WERI-Rb-1 (cell line): ENCODE measurements around the gene AGBL1.

Source experiments
- DNase-seq: peaks from one replicate; pipeline ENCODE4 v3.0.0-alpha.2; 2020
- H3K27ac ChIP-seq: fragments of 250-450 bp; sonication (Bioruptor Pico); 2 replicates; pipeline ENCODE4 v1.5.1; 2020; ENCODE audit warnings: mild to moderate bottlenecking, moderate library complexity
- H3K27me3 ChIP-seq: fragments of 250-450 bp; sonication (Bioruptor Pico); 2 replicates; pipeline ENCODE4 v1.5.1; 2021; ENCODE audit warnings: mild to moderate bottlenecking, low read depth, moderate library complexity; ENCODE audit not compliant: insufficient read depth, severe bottlenecking
- H3K36me3 ChIP-seq: fragments of 250-450 bp; sonication (Bioruptor Pico); 2 replicates; pipeline ENCODE4 v1.5.1; 2020; ENCODE audit warnings: mild to moderate bottlenecking, moderate library complexity
- H3K4me3 ChIP-seq: 2 replicates; pipeline ENCODE4 v1.5.1; 2011; ENCODE audit warnings: low read depth, mild to moderate bottlenecking, control low read depth, low read length
- H3K9me3 ChIP-seq: fragments of 250-450 bp; sonication (Bioruptor Pico); 2 replicates; pipeline ENCODE4 v1.5.1; 2021; ENCODE audit warnings: mild to moderate bottlenecking, moderate library complexity; ENCODE audit not compliant: severe bottlenecking
- CTCF ChIP-seq: IDR thresholded peaks from 2 replicates; pipeline ENCODE4 v1.5.1; 2011; ENCODE audit warnings: low read depth, mild to moderate bottlenecking, control low read depth, inconsistent platforms, low read length

AGBL1 gene

DNA sequence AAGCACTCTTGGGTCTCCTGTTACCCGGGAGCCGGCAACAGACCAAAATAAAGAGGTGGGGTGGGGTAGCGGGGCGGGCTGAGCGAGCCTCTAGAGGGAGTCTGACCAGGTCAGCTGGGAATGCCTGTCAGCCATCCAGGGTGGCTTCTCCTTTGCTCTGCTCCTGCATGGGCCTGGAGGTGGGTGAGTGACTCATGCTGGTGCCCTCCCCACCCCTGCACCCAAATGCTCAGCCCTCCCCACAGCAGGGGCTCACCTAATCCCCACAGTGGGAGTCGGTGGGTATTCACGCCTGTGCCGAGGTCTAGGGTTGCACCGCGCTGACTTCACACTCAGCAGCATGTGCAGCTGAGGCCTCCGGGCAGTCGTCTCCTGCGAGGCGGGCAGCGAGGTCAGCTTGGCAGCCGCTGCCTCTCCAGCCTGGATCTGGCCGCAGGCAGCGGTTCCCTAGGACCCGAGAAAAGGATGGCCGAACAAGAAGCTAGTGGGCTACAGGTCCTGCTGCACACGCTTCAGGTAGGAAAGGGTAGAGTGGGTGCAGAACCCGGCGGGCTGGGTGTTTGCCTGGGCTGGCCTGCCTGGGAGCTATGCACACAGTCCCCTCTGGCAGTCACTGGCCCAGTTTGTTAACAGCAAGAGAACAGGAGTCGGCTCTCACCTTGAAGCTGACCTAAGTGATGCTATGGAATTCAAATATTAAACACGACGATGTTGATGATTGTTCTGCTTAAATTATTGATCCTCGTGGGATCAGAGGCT is at the start of gene AGBL1:
Gene AGBL1 (plus strand): TSS at position 364 of the 759 bp plus-strand sequence.
- TF ChIP-seq CTCF = no peak
- H3K36me3 ChIP-seq = no peaks in the 10 kb centered on the region
- peak; percentile 16 for DNase-seq
- H3K27ac ChIP-seq = no peak within 1 kb of the TSS
- H3K27me3 ChIP-seq = no peaks in the 10 kb centered on the region
- no peaks in the 10 kb centered on the region for H3K9me3 ChIP-seq
- no peak within 1 kb of the TSS for H3K4me3 ChIP-seq

DNA sequence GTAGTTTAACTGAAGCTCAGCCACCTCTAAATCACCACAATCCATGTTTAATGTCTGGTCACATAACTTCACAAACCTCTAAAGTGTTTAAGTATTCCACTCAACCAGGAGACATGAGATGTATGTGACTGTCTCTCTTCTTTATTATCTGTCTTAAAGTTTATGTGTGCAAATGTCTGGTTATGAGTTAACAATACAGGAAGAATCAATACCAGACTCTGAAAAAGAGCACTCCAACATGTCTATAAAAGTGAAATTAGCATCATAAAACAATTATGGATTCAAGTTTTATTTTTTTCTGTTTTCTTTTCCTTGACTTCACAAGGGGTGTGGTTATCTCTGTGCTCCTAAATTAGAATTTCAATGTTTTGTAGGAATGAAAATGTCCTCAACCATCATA is 44.8 kb upstream of the AGBL1 start:
- no peaks in the 10 kb centered on the region for H3K9me3 ChIP-seq
- no peak for DNase-seq
- H3K27me3 ChIP-seq = no peaks in the 10 kb centered on the region
- H3K36me3 ChIP-seq = no peaks in the 10 kb centered on the region
- no peak overlapping the region for H3K4me3 ChIP-seq
- TF ChIP-seq CTCF = no peak
- H3K27ac ChIP-seq = no peak overlapping the region

DNA sequence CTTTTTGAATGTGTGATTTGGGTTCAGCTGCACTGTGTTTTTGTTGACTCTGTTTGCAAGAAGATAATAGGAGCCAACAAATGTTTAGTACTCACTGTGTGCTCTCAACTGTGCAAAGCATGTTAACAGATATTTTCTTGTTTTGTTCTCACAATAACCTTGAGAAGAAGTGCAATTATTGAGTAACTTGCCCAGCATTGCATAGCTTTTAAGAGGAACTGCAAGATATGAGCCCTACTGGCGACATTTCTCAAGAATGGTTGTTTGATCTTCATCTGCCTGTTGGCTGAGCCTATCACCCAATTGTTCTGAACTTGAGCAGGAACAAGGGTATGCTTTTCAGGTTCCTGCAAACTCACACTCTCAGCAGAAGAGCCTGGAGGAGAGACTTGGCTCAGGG is 43.4 kb upstream of the AGBL1 start:
- no peak for DNase-seq
- H3K36me3 ChIP-seq = no peaks in the 10 kb centered on the region
- H3K9me3 ChIP-seq = no peaks in the 10 kb centered on the region
- TF ChIP-seq CTCF = no peak
- H3K27ac ChIP-seq = no peak overlapping the region
- no peak overlapping the region for H3K4me3 ChIP-seq
- H3K27me3 ChIP-seq = no peaks in the 10 kb centered on the region

DNA sequence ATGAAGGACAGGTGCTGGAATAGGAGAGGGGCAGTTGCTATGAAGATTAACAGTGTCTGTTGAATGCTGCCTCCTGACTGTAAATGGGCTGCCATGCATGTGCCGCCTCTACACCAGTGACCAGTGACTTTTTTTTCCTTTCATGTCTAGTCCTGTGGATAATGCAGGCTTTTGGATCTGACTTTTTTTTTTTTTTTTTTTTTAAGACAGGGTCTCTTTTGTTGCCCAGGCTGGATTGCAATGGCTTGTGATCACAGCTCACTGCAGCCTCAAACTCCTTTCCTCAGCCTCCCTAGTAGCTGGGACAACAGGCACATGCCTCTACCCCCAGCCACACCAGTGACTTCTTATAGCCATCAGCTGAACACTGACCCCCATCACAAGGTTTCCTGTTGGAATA is 41.2 kb upstream of the AGBL1 start:
- Histone ChIP-seq H3K4me3 (no peak overlapping the region), H3K27me3 (no peaks in the 10 kb centered on the region), H3K27ac (no peak overlapping the region), H3K9me3 (no peaks in the 10 kb centered on the region), H3K36me3 (no peaks in the 10 kb centered on the region)
- no peak for DNase-seq
- no peak for TF ChIP-seq CTCF

DNA sequence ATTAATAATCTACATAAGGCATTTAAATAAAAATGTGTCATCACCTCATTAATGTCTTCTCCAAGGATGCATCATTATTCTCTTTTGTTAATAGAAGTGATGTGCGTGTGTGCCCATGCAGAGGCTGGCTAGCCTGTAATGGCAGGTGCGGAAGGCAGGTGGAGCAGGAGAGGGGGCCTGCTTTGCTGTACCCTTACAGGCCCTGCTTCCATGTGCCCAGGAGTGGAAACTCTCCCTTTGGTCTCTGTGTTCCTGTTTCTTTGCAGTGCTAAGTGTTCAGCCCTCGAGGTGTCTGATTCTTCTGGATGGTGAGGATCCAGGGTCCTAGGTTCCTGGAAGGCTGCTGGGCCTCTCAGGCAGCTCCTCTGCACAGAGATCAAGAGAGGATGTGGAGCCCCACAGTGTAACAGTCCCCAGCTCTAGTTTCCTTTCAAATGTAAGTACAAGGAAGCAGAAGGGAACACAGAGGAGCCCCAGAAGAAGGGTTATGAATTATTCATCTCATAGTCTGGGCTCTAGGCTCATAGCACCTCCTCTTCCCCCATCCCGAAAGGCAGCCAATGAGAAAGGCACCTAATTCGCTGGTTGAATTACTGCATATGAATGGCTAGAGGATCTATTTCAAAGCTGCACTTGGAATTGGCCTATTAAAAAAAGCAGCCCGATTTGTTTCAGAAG is 39.2 kb upstream of the AGBL1 start:
- Histone ChIP-seq H3K27ac (no peak overlapping the region), H3K36me3 (no peaks in the 10 kb centered on the region)
- DNase-seq = peak; percentile 29

More for the DNA sequence above, 39.2 kb upstream of the AGBL1 start:
- Histone ChIP-seq H3K4me3 (no peak overlapping the region), H3K9me3 (no peaks in the 10 kb centered on the region), H3K27me3 (no peaks in the 10 kb centered on the region)
- TF ChIP-seq CTCF = peak; percentile 73
